Measurements from ENCODE around the gene NOXO1. TPM values are rescaled to one million over a fixed set of nuclear protein-coding genes. Genes with fewer than 3 reads are reported as not detected.

Gene NOXO1
- total and polyA plus RNA-seq, 2 donors (not counting 3 experiments of a cell fraction or from before 2014, with no cell fraction given): 0.37 to 0.60 TPM

DNA sequence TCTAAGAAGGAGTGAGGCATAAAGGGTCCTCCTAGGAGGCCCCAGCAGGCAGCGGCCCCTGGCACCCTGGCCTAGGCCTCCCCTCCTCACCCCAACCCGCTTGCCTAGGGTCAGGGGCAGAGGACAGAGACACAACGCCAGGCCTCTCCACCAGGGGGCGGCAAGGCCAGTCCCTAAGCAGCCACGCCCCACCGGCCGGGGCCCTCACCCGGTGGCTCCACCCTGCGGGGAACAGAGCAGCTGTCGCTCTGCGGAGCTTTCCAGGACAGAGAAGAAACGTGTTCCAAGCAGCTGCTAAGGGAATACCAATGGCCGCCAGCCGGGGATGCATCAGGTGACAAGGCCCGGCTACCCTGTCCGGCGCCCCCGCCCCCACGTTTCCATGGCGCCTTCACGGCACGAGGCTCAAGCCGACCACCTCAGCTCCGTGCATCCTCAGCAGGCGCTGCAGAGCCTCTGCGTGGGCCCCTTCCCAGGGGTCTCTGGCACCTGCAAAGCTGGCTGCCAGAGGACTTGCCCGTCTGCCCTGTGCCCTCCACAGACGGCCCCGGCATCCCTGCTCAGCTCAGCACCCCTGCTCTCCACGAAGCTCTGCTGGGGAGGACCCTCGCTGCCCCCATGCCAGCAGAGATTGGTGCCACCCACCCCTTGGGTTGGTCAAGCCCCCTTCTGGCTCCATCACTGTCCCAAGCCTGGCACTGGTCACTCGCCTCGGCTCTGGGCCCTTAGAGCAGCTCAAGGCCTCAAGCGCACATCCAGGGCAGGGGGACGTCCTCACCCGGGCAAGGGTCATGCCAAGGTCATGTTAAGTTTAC lies 22.8 kb upstream of the NOXO1 start:
- Histone ChIP-seq H3K27me3 (ENCODE audit: control insufficient read depth in 2 of 2, insufficient read depth in 2 of 2, low read length in 2 of 2) (no peaks in the 10 kb centered on the region), H3K9ac (replicated peaks; ENCODE audit: extremely low read depth, insufficient read depth, low read length) (no peak overlapping the region), H2AFZ (ENCODE audit: low read depth, low read length) (no peak overlapping the region), H3K4me1 (ENCODE audit: control insufficient read depth, extremely low read depth, insufficient read depth, low read length) (peaks cover 42% of the 10 kb centered on the region), H3K9me3 (replicated peaks; ENCODE audit: control insufficient read depth, insufficient read depth, low read length) (no peaks in the 10 kb centered on the region), H3K4me2 (ENCODE audit: insufficient read depth, low read length) (no peak overlapping the region), H3K9me1 (replicated peaks; ENCODE audit: control insufficient read depth, extremely low read depth, insufficient read depth, low read length) (no peaks in the 10 kb centered on the region), H3K79me2 (ENCODE audit: control insufficient read depth, insufficient read depth, low read length) (peaks cover 64% of the 10 kb centered on the region), H3K36me3 (ENCODE audit: control insufficient read depth in 2 of 2, extremely low read depth in 1 of 2, insufficient read depth in 2 of 2, low read length in 2 of 2) (peaks cover 0 to 41% of the 10 kb centered on the region in 2 experiments), H3K27ac (ENCODE audit: insufficient read depth, low read depth, low read length) (no peak overlapping the region), H3K4me3 (replicated peaks in 1 of 3; ENCODE audit: insufficient read depth in 1 of 3, low read depth in 1 of 3, low read length in 3 of 3) (no peak overlapping the region), H4K20me1 (replicated peaks; ENCODE audit: control insufficient read depth, extremely low read depth, insufficient read depth, low read length) (no peaks in the 10 kb centered on the region)
- BruUV-seq (replicated peaks): no TSS peak
- dilution Hi-C loops (cut with MboI; ENCODE audit: extremely low pct_ligation_motif_present, low sequenced_read_pairs): no loop called here
- TF ChIP-seq MYC (IDR thresholded peaks at IDR 0.05; ENCODE audit: low read depth, low read length) (no peak), POLR2AphosphoS5 (IDR thresholded peaks at IDR 0.05; ENCODE audit: insufficient read depth, low read depth, low read length) (peak; percentile 41), GATA2 (IDR thresholded peaks at IDR 0.05; ENCODE audit: insufficient read depth, insufficient read length, low read depth, low read length) (no peak)
- TF ChIP-seq, protein P1, sequence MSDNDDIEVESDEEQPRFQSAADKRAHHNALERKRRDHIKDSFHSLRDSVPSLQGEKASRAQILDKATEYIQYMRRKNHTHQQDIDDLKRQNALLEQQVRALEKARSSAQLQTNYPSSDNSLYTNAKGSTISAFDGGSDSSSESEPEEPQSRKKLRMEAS (IDR thresholded peaks at IDR 0.05; ENCODE audit: insufficient read depth, insufficient read length): peak; percentile 25
- TF ChIP-seq, protein P2, sequence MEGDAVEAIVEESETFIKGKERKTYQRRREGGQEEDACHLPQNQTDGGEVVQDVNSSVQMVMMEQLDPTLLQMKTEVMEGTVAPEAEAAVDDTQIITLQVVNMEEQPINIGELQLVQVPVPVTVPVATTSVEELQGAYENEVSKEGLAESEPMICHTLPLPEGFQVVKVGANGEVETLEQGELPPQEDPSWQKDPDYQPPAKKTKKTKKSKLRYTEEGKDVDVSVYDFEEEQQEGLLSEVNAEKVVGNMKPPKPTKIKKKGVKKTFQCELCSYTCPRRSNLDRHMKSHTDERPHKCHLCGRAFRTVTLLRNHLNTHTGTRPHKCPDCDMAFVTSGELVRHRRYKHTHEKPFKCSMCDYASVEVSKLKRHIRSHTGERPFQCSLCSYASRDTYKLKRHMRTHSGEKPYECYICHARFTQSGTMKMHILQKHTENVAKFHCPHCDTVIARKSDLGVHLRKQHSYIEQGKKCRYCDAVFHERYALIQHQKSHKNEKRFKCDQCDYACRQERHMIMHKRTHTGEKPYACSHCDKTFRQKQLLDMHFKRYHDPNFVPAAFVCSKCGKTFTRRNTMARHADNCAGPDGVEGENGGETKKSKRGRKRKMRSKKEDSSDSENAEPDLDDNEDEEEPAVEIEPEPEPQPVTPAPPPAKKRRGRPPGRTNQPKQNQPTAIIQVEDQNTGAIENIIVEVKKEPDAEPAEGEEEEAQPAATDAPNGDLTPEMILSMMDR (IDR thresholded peaks at IDR 0.05; ENCODE audit: extremely low read depth in 1 of 2, insufficient read depth in 1 of 2, low read depth in 1 of 2, low read length in 2 of 2): peak; percentile 97 to 99
- intact Hi-C loops (cut with micrococcal nuclease): no loop called here
- FAIRE-seq (peak; percentile 91), DNase-seq (ENCODE audit: low read depth, low spot score) (peak; percentile 73)
- CTCF ChIA-PET: interaction anchor here (0.6 to 4.0 kb wide), 26 partner anchors 9 to 247 kb away, joined by 3 to 85 read pairs (median 5); partner anchors contain the start of genes ECI1, GFER, NPW and NTHL1
- POLR2A ChIA-PET: interaction anchor here (1.9 kb wide), 1 partner anchor 151 kb away, joined by 21 read pairs; the partner anchor contains the start of gene TRAF7

Measured in endothelial cell of umbilical vein (primary cell).